SH-SY5Y (cell line): ENCODE results near the gene GSX2.

Experiments used
- GATA2 ChIP-seq: IDR thresholded peaks from 2 replicates; pipeline ENCODE4 v1.6.1; 2011; ENCODE audit warnings: mild to moderate bottlenecking, low read depth, low read length
- GATA3 ChIP-seq: IDR thresholded peaks from 2 replicates; pipeline ENCODE4 v1.6.1; 2011; ENCODE audit warnings: low read depth, mild to moderate bottlenecking, low read length, moderate library complexity

GRCh38 chr4:54066088-54066415 is 33.9 kb upstream of the GSX2 start:
- no peak for TF ChIP-seq GATA3
- TF ChIP-seq GATA2, result no peak
